Lung microvascular endothelial cell (primary cell): ENCODE measurements around the gene KCNF1. TPM values are rescaled to one million over a fixed set of nuclear protein-coding genes. Genes with fewer than 3 reads are reported as not detected.

Source experiments
- DNase-seq, 2 donors: peaks; one replicate each; pipeline versions ENCODE4 v3.0.0 to v3.0.0-alpha.2; 2010; ENCODE audit warnings: low read depth in 2 of 2
- total RNA-seq: library from RNA; depleted of rRNA; stranded (reverse); fragments of >200 nt; gene quantifications from 2 replicates; pipeline ENCODE4 v1.2.1, GENCODE V29; 2014

Gene KCNF1
- total RNA-seq, 1 donor from 2014 or later, result 4.0 TPM

- DNase-seq, result no peak
Observed at GRCh38 chr2:10961490-10961875, 49.7 kb downstream of the KCNF1 start.

- DNase-seq, result no peak
Observed at GRCh38 chr2:10962004-10962403, 50.3 kb downstream of the KCNF1 start.

- DNase-seq, result peak; percentile 7 to 51
Observed at GRCh38 chr2:10963155-10963554, 51.4 kb downstream of the KCNF1 start.

Other genes with a start within 250 kb of the KCNF1 start
- 18.5 and 20.6 TPM in 2 replicates for gene NOL10, start 222.0 kb upstream of the KCNF1 start, total RNA-seq
- under 0.01 TPM in 2 replicates for gene ATP6V1C2, start 190.3 kb upstream of the KCNF1 start, total RNA-seq
- gene PDIA6, start 99.1 kb upstream of the KCNF1 start, total RNA-seq, result 314 and 317 TPM in 2 replicates
- 35.5 and 37.1 TPM in 2 replicates for gene SLC66A3, start 243.5 kb downstream of the KCNF1 start, total RNA-seq